ENCODE measurements around the gene TUT4.

- TF ChIP-seq, protein P1, sequence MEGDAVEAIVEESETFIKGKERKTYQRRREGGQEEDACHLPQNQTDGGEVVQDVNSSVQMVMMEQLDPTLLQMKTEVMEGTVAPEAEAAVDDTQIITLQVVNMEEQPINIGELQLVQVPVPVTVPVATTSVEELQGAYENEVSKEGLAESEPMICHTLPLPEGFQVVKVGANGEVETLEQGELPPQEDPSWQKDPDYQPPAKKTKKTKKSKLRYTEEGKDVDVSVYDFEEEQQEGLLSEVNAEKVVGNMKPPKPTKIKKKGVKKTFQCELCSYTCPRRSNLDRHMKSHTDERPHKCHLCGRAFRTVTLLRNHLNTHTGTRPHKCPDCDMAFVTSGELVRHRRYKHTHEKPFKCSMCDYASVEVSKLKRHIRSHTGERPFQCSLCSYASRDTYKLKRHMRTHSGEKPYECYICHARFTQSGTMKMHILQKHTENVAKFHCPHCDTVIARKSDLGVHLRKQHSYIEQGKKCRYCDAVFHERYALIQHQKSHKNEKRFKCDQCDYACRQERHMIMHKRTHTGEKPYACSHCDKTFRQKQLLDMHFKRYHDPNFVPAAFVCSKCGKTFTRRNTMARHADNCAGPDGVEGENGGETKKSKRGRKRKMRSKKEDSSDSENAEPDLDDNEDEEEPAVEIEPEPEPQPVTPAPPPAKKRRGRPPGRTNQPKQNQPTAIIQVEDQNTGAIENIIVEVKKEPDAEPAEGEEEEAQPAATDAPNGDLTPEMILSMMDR (IDR thresholded peaks at IDR 0.05), result no peak
- no peak for TF ChIP-seq POLR2A (IDR thresholded peaks at IDR 0.05)
These were observed 29.5 kb downstream of the TUT4 start for GRCh38 chr1:52523376-52523775.

Measured in Peyer's patch (tissue), 4 donors.